ENCODE data around the gene SLC7A5. TPM values are rescaled to one million over a fixed set of nuclear protein-coding genes. Genes with fewer than 3 reads are reported as not detected.

SLC7A5 gene
- total RNA-seq, 2 experiments from 2014 or later = 337 to 354 TPM

GRCh38 chr16:87836844-87837581, 32.3 kb downstream of the SLC7A5 start:
- Mint-ChIP-seq H3K4me3 (no peak overlapping the region), H3K4me1 (no peaks in the 10 kb centered on the region), H3K36me3 (ENCODE audit: low read depth) (peaks cover 55% of the 10 kb centered on the region), H3K9me3 (ENCODE audit: low read depth) (no peaks in the 10 kb centered on the region), H3K27ac (no peak overlapping the region), H3K27me3 (no peaks in the 10 kb centered on the region)
- DNase-seq (no peak), ATAC-seq (no peak)
- intact Hi-C loops (cut with DNase I, micrococcal nuclease) = no loop called here
- ChIA-PET CTCF (interaction anchor here (2.7 kb wide), 1 partner anchor 12 kb away, joined by 13 read pairs; no protein-coding TSS in a partner anchor), POLR2A (interaction anchor here (1.0 to 1.8 kb wide), 2 partner anchors 8 to 10 kb away, joined by 3 to 5 read pairs; no protein-coding TSS in a partner anchor)

GRCh38 chr16:87836346-87836843, 32.9 kb downstream of the SLC7A5 start:
- no peak for ATAC-seq
- no peaks in the 10 kb centered on the region for H3K9me3 Mint-ChIP-seq (ENCODE audit: low read depth)
- CTCF ChIA-PET = interaction anchor here (0.8 to 1.0 kb wide), 2 partner anchors 35 to 57 kb away, joined by 4 to 5 read pairs; no protein-coding TSS in a partner anchor

GRCh38 chr16:87835882-87836331, 33.4 kb downstream of the SLC7A5 start:
- Mint-ChIP-seq H3K27me3 (no peaks in the 10 kb centered on the region), H3K27ac (no peak overlapping the region), H3K36me3 (ENCODE audit: low read depth) (peaks cover 58% of the 10 kb centered on the region), H3K4me3 (no peak overlapping the region), H3K9me3 (ENCODE audit: low read depth) (no peaks in the 10 kb centered on the region), H3K4me1 (no peaks in the 10 kb centered on the region)
- ChIA-PET CTCF (interaction anchor here (0.8 to 1.1 kb wide), 3 partner anchors 14 to 57 kb away, joined by 4 to 7 read pairs (median 5); no protein-coding TSS in a partner anchor), POLR2A (interaction anchor here (1.8 kb wide), 1 partner anchor 11 kb away, joined by 5 read pairs; no protein-coding TSS in a partner anchor)
- ATAC-seq (no peak), DNase-seq (peak; percentile 7)
- intact Hi-C loops (cut with DNase I, micrococcal nuclease) = no loop called here

More at GRCh38 chr16:87836346-87836843, 32.9 kb downstream of the SLC7A5 start:
- H3K4me1 Mint-ChIP-seq = no peaks in the 10 kb centered on the region
- POLR2A ChIA-PET = interaction anchor here (1.8 kb wide), 1 partner anchor 10 kb away, joined by 5 read pairs; no protein-coding TSS in a partner anchor
- no peaks in the 10 kb centered on the region for H3K27me3 Mint-ChIP-seq
- no peak overlapping the region for H3K4me3 Mint-ChIP-seq
- intact Hi-C loops (cut with DNase I, micrococcal nuclease) = no loop called here
- DNase-seq = no peak
- H3K27ac Mint-ChIP-seq = no peak overlapping the region
- H3K36me3 Mint-ChIP-seq (ENCODE audit: low read depth) = peaks cover 56% of the 10 kb centered on the region

GRCh38 chr16:87834668-87835473, 34.4 kb downstream of the SLC7A5 start:
- H3K36me3 Mint-ChIP-seq (ENCODE audit: low read depth) = peaks cover 60% of the 10 kb centered on the region
- ATAC-seq = no peak
- H3K27me3 Mint-ChIP-seq = no peaks in the 10 kb centered on the region
- H3K27ac Mint-ChIP-seq = no peak overlapping the region
- H3K4me3 Mint-ChIP-seq = no peak overlapping the region
- DNase-seq = peak; percentile 28
- intact Hi-C loops (cut with DNase I, micrococcal nuclease) = no loop called here
- ChIA-PET POLR2A (interaction anchor here (1.8 kb wide), 1 partner anchor 12 kb away, joined by 5 read pairs; no protein-coding TSS in a partner anchor), CTCF (interaction anchor here (1.1 kb wide), 1 partner anchor 15 kb away, joined by 7 read pairs; no protein-coding TSS in a partner anchor)
- no peaks in the 10 kb centered on the region for H3K9me3 Mint-ChIP-seq (ENCODE audit: low read depth)
- H3K4me1 Mint-ChIP-seq = no peaks in the 10 kb centered on the region

GRCh38 chr16:87834005-87834667, 35.2 kb downstream of the SLC7A5 start:
- no peak for ATAC-seq
- peaks cover 61% of the 10 kb centered on the region for H3K36me3 Mint-ChIP-seq (ENCODE audit: low read depth)
- no peak overlapping the region for H3K4me3 Mint-ChIP-seq
- no peaks in the 10 kb centered on the region for H3K27me3 Mint-ChIP-seq
- intact Hi-C loops (cut with DNase I, micrococcal nuclease) = no loop called here
- H3K27ac Mint-ChIP-seq = no peak overlapping the region
- DNase-seq = peak; percentile 7
- ChIA-PET CTCF (interaction anchor here (1.0 to 2.5 kb wide), 2 partner anchors 26 to 55 kb away, joined by 3 to 10 read pairs; no protein-coding TSS in a partner anchor), POLR2A (no interaction called here)
- H3K4me1 Mint-ChIP-seq = no peaks in the 10 kb centered on the region
- H3K9me3 Mint-ChIP-seq (ENCODE audit: low read depth) = no peaks in the 10 kb centered on the region

GRCh38 chr16:87833548-87833947, 35.8 kb downstream of the SLC7A5 start:
- Mint-ChIP-seq H3K36me3 (ENCODE audit: low read depth) (peaks cover 60% of the 10 kb centered on the region), H3K9me3 (ENCODE audit: low read depth) (no peaks in the 10 kb centered on the region), H3K4me1 (no peaks in the 10 kb centered on the region), H3K4me3 (no peak overlapping the region), H3K27ac (no peak overlapping the region), H3K27me3 (no peaks in the 10 kb centered on the region)
- POLR2A ChIA-PET = no interaction called here
- DNase-seq = peak; percentile 7
- no peak for ATAC-seq
- intact Hi-C loops (cut with DNase I, micrococcal nuclease) = no loop called here
- CTCF ChIA-PET = interaction anchor here (1.0 to 2.5 kb wide), 2 partner anchors 26 to 55 kb away, joined by 3 to 10 read pairs; no protein-coding TSS in a partner anchor

- intact Hi-C loops (cut with DNase I, micrococcal nuclease) = no loop called here
- CTCF ChIA-PET = interaction anchor here (1.0 to 2.5 kb wide), 2 partner anchors 25 to 54 kb away, joined by 3 to 10 read pairs; no protein-coding TSS in a partner anchor
- Mint-ChIP-seq H3K9me3 (ENCODE audit: low read depth) (no peaks in the 10 kb centered on the region), H3K4me3 (no peak overlapping the region), H3K4me1 (no peaks in the 10 kb centered on the region), H3K36me3 (ENCODE audit: low read depth) (peaks cover 56% of the 10 kb centered on the region), H3K27me3 (no peaks in the 10 kb centered on the region), H3K27ac (no peak overlapping the region)
- POLR2A ChIA-PET = interaction anchor here (1.7 kb wide), 1 partner anchor 54 kb away, joined by 5 read pairs; no protein-coding TSS in a partner anchor
- DNase-seq (peak; percentile 24), ATAC-seq (no peak)
Measured at GRCh38 chr16:87832741-87833502, 36.4 kb downstream of the SLC7A5 start.

- intact Hi-C loops (cut with DNase I, micrococcal nuclease) = no loop called here
- DNase-seq (peak; percentile 6), ATAC-seq (no peak)
- ChIA-PET POLR2A (interaction anchor here (1.7 kb wide), 1 partner anchor 53 kb away, joined by 5 read pairs; no protein-coding TSS in a partner anchor), CTCF (interaction anchor here (2.5 kb wide), 1 partner anchor 53 kb away, joined by 10 read pairs; no protein-coding TSS in a partner anchor)
- Mint-ChIP-seq H3K4me3 (no peak overlapping the region), H3K27ac (no peak overlapping the region), H3K4me1 (no peaks in the 10 kb centered on the region), H3K9me3 (ENCODE audit: low read depth) (no peaks in the 10 kb centered on the region), H3K27me3 (no peaks in the 10 kb centered on the region), H3K36me3 (ENCODE audit: low read depth) (peaks cover 49% of the 10 kb centered on the region)
Measured at GRCh38 chr16:87832137-87832527, 37.2 kb downstream of the SLC7A5 start.

GRCh38 chr16:87831421-87832136, 37.7 kb downstream of the SLC7A5 start:
- Mint-ChIP-seq H3K27ac (no peak overlapping the region), H3K9me3 (ENCODE audit: low read depth) (no peaks in the 10 kb centered on the region), H3K27me3 (no peaks in the 10 kb centered on the region), H3K4me1 (no peaks in the 10 kb centered on the region), H3K4me3 (no peak overlapping the region), H3K36me3 (ENCODE audit: low read depth) (peaks cover 46% of the 10 kb centered on the region)
- ATAC-seq (no peak), DNase-seq (peak; percentile 11)
- intact Hi-C loops (cut with DNase I, micrococcal nuclease) = no loop called here
- ChIA-PET CTCF (interaction anchor here (2.5 kb wide), 1 partner anchor 53 kb away, joined by 10 read pairs; no protein-coding TSS in a partner anchor), POLR2A (interaction anchor here (1.7 kb wide), 1 partner anchor 53 kb away, joined by 5 read pairs; no protein-coding TSS in a partner anchor)

All from activated CD4-positive, alpha-beta T cell treated with anti-CD3 and anti-CD28 coated beads for 36 hours (primary cell).